GM12878 (cell line): ENCODE data around the gene SPDYC.

Experiments
- EP300 ChIP-seq, 2 experiments: fragments of 150-350 bp in 1 of 2; IDR thresholded peaks; 2 replicates each; pipeline ENCODE4 v1.6.1; 2011 to 2012; ENCODE audit warnings: low read depth in 2 of 2, low read length in 2 of 2, borderline replicate concordance in 1 of 2, improper control_type of control experiment in 1 of 2, inconsistent platforms in 1 of 2; ENCODE audit not compliant: control insufficient read depth in 1 of 2
- GABPA ChIP-seq: IDR thresholded peaks from 2 replicates; pipeline ENCODE4 v1.6.1; 2014; ENCODE audit warnings: antibody characterized with exemption, low read depth, mild to moderate bottlenecking, inconsistent platforms
- MYB ChIP-seq: fragments of 150-350 bp; IDR thresholded peaks from 2 replicates; pipeline ENCODE4 v1.6.1; 2014; ENCODE audit warnings: mild to moderate bottlenecking, low read depth, low read length, borderline replicate concordance
- POLR2A ChIP-seq: IDR thresholded peaks from 2 replicates; pipeline ENCODE4 v1.6.1; 2011; ENCODE audit warnings: low read depth, mild to moderate bottlenecking, low read length
- RAD21 ChIP-seq: IDR thresholded peaks from 2 replicates; pipeline ENCODE4 v1.6.1; 2011; ENCODE audit warnings: mild to moderate bottlenecking, low read depth, low read length, moderate library complexity; ENCODE audit not compliant: insufficient read depth
- ZNF24 ChIP-seq: fragments of 450-650 bp; IDR thresholded peaks from 2 replicates; pipeline ENCODE4 v1.6.1; 2017; ENCODE audit warnings: antibody characterized with exemption, mild to moderate bottlenecking
- ZNF274 ChIP-seq: IDR thresholded peaks from one replicate; pipeline ENCODE4 v1.8.0; 2011; ENCODE audit not compliant: insufficient read length, insufficient read depth
- TF ChIP-seq, protein P1 (sequence below): IDR thresholded peaks from 2 replicates; pipeline ENCODE4 v1.6.1; 2012; ENCODE audit warnings: low read depth, low read length, improper control_type of control experiment

DNA sequence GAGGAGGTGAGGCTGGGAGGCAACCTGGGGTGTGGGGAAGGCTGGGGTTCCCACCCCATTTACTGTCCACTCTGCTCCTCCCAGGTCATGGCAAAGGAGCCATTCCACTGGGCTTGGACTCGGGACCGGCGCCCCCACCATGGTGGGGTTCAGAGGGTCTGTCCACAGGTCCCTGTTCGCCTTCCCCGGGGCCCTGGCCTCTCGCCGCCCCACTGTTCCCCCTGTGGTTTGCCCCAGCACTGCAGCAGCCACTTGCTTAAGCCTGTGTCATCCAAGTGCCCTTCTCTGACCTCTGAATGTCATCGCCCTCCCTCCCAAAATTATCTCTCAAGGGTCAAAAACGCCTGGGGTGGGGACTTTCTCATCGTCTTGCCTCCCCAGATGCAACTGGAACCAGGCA, 2.6 kb downstream of the SPDYC start:
- TF ChIP-seq EP300 (IDR thresholded peaks at IDR 0.05; ENCODE audit: borderline replicate concordance in 1 of 2, control insufficient read depth in 1 of 2, low read depth in 2 of 2, low read length in 2 of 2) (no peak), POLR2A (no peak), MYB (no peak), ZNF274 (no peak), RAD21 (no peak), GABPA (no peak), ZNF24 (no peak)
- TF ChIP-seq, protein P1, sequence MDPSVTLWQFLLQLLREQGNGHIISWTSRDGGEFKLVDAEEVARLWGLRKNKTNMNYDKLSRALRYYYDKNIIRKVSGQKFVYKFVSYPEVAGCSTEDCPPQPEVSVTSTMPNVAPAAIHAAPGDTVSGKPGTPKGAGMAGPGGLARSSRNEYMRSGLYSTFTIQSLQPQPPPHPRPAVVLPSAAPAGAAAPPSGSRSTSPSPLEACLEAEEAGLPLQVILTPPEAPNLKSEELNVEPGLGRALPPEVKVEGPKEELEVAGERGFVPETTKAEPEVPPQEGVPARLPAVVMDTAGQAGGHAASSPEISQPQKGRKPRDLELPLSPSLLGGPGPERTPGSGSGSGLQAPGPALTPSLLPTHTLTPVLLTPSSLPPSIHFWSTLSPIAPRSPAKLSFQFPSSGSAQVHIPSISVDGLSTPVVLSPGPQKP: no peak
